ENCODE results near the gene TTLL9.

- TF ChIP-seq POLR2A (IDR thresholded peaks at IDR 0.05; ENCODE audit: low read depth, low read length) = no peak
- TF ChIP-seq POLR2AphosphoS5 (IDR thresholded peaks at IDR 0.05; ENCODE audit: low read depth, low read length) = no peak
- TF ChIP-seq TAF1 (IDR thresholded peaks at IDR 0.05; ENCODE audit: borderline replicate concordance, low read depth, low read length) = no peak
Observed at GRCh38 chr20:31866221-31866620, 4.2 kb upstream of the TTLL9 start.

Data from GM12892 (cell line).